ENCODE results near the gene DIDO1.

The DIDO1 gene

DNA sequence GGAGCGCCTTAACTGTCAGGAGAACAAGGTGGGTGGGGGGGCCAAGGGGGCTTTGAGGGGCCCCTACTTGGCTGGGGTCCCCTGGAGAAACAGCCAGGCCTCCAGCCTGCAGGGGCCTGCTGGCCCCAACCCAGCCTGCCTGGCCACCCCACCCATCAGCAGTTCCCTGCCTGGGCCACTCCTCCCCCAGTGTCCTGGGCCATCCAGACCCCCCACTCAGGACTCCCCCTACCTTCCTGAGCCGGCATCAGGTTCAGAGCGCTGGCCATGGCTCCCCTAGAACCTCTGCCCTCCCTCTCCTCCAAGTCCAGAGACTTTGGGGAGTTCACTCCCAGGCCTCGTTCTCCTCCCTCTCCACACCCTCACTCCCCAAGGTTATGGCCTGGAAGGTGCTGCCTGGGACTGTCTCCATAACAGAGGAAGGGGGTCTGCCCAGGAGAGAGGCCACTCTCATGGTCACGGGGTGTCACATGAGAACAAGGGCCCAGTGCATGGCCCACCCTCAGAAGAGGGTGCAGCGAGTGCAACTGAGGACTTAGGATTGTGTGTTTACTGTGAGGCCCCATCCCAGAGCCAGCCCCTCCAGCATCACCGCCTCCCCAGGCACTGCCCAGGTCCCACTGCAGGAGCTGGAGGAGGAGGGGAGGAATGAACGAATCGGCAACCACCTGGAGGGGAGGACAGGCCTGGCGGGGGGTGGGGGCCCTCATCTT, 32.2 kb upstream of the DIDO1 start:
- Histone ChIP-seq H2AFZ (ENCODE audit: low read depth) (no peak overlapping the region), H4K20me1 (ENCODE audit: insufficient read depth) (no peaks in the 10 kb centered on the region), H3K27ac (no peak overlapping the region), H3K79me2 (ENCODE audit: insufficient read depth, low read depth) (no peaks in the 10 kb centered on the region), H3K4me2 (no peak overlapping the region), H3K4me3 (IDR thresholded peaks at IDR 0.05; ENCODE audit: insufficient read depth, low read depth, low read length) (no peak overlapping the region), H3K9ac (no peak overlapping the region), H3K36me3 (ENCODE audit: insufficient read depth) (no peaks in the 10 kb centered on the region), H3K4me1 (ENCODE audit: low read depth, poor library complexity, severe bottlenecking) (no peaks in the 10 kb centered on the region), H3K27me3 (ENCODE audit: insufficient read depth, low read depth) (peaks cover 78% of the 10 kb centered on the region)
- TF ChIP-seq, protein P1, sequence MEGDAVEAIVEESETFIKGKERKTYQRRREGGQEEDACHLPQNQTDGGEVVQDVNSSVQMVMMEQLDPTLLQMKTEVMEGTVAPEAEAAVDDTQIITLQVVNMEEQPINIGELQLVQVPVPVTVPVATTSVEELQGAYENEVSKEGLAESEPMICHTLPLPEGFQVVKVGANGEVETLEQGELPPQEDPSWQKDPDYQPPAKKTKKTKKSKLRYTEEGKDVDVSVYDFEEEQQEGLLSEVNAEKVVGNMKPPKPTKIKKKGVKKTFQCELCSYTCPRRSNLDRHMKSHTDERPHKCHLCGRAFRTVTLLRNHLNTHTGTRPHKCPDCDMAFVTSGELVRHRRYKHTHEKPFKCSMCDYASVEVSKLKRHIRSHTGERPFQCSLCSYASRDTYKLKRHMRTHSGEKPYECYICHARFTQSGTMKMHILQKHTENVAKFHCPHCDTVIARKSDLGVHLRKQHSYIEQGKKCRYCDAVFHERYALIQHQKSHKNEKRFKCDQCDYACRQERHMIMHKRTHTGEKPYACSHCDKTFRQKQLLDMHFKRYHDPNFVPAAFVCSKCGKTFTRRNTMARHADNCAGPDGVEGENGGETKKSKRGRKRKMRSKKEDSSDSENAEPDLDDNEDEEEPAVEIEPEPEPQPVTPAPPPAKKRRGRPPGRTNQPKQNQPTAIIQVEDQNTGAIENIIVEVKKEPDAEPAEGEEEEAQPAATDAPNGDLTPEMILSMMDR (conservative IDR thresholded peaks at IDR 0.05; ENCODE audit: low read depth, low read length), result no peak

DNA sequence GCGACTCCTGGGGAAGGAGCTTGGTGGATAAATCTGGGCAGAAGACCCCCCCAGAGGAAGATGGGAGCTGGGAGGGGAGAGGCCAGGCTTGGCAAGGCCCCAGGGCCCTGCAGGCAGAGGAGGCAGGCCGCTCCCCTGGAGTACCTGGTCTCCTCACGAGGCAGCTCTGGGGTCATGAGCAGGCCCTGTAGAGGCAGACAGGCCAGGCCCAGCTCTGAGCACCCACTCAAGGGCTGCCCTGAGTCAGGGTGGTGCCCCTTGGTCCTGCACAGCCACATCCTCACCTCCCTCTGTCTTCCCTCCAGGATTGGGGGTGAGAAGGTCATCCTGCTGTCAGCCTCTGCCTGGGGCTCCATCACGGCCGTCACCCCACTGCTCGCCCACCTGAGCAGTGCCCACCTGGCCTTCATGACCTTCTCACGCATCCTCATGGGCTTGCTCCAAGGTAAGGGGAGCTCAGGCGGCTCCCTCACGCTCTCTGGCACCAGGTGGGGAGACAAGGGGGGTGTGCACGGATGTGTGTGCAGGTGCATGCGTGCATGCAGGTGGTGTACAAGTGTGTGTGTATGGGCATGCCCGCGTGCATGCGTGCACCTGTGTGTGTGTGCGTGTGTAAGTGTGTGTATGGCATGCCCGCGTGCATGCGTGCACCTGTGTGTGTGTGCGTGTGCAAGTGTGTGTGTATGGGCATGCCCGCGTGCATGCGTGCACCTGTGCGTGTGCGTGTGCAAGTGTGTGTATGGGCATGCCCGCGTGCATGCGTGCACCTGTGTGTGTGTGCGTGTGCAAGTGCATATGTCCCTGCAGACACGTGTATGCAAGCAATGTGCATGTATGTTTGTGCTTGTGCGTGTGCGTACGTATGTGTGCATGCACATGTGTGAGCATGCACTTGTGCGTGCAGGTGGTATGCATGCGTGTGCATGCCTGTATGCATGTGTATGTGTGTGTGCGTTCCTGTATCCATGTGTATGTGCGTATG, 31.1 kb upstream of the DIDO1 start:
- TF ChIP-seq, protein P1 (conservative IDR thresholded peaks at IDR 0.05; ENCODE audit: low read depth, low read length), result no peak
- H3K27ac ChIP-seq, result no peak overlapping the region
- no peak overlapping the region for H3K9ac ChIP-seq
- no peak overlapping the region for H3K4me3 ChIP-seq (IDR thresholded peaks at IDR 0.05; ENCODE audit: insufficient read depth, low read depth, low read length)
- no peaks in the 10 kb centered on the region for H3K4me1 ChIP-seq (ENCODE audit: low read depth, poor library complexity, severe bottlenecking)
- H3K36me3 ChIP-seq (ENCODE audit: insufficient read depth), result no peaks in the 10 kb centered on the region
- peaks cover 70% of the 10 kb centered on the region for H3K27me3 ChIP-seq (ENCODE audit: insufficient read depth, low read depth)
- no peaks in the 10 kb centered on the region for H3K79me2 ChIP-seq (ENCODE audit: insufficient read depth, low read depth)
- no peak overlapping the region for H3K4me2 ChIP-seq
- no peaks in the 10 kb centered on the region for H4K20me1 ChIP-seq (ENCODE audit: insufficient read depth)
- no peak overlapping the region for H2AFZ ChIP-seq (ENCODE audit: low read depth)

DNA sequence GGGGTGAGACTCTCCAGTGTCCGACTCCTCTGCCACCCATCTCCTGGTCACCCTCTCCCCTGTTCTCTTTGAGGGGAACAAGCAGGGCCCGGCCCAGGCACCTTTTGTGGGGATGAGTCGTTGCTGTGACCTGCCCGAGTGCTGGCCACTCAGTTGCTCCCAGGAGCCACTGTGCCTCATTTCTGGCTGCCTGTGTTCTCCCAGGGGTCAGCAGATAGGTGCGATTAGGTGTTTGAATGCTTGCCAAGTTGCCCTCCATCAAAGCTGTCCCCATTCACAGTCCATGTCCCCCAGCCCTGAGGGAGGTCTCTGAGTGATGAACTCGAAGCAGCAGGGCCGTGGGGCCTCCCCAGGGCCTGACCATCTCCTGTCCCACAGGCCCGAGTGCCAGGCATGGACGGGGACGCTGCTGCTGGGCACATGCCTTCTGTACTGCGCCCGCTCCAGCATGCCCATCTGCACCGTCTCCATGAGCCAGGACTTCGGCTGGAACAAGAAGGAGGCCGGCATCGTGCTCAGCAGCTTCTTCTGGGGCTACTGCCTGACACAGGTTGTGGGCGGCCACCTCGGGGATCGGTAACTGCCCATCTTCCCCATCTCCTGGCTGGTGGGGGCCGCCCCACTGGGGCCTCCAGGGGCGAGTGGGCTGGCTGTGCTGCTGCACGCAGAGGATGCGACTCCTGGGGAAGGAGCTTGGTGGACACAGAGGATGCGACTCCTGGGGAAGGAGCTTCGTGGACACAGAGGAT, 30.3 kb upstream of the DIDO1 start:
- Histone ChIP-seq H2AFZ (ENCODE audit: low read depth) (no peak overlapping the region), H3K79me2 (ENCODE audit: insufficient read depth, low read depth) (no peaks in the 10 kb centered on the region), H3K4me1 (ENCODE audit: low read depth, poor library complexity, severe bottlenecking) (no peaks in the 10 kb centered on the region), H3K36me3 (ENCODE audit: insufficient read depth) (no peaks in the 10 kb centered on the region), H3K27me3 (ENCODE audit: insufficient read depth, low read depth) (peaks cover 61% of the 10 kb centered on the region), H3K4me2 (no peak overlapping the region), H3K4me3 (IDR thresholded peaks at IDR 0.05; ENCODE audit: insufficient read depth, low read depth, low read length) (no peak overlapping the region), H3K27ac (no peak overlapping the region), H3K9ac (no peak overlapping the region), H4K20me1 (ENCODE audit: insufficient read depth) (no peaks in the 10 kb centered on the region)
- TF ChIP-seq, protein P1 (conservative IDR thresholded peaks at IDR 0.05; ENCODE audit: low read depth, low read length), result no peak
